Activated CD8-positive, alpha-beta memory T cell treated with anti-CD3 and anti-CD28 coated beads, Interleukin-2, amount 50 U/mL, for 4 hours (primary cell): ENCODE results near the gene SMTNL1.

Source experiments
- DNase-seq: peaks from one replicate; pipeline ENCODE4 v3.0.0-alpha.2; 2020

Gene SMTNL1

GRCh38 chr11:57596266-57596885, 59.0 kb downstream of the SMTNL1 start:
- DNase-seq, result no peak

- DNase-seq, result no peak
Measured at GRCh38 chr11:57597461-57597915, 60.1 kb downstream of the SMTNL1 start, which contains the start of gene SERPING1. Gene SERPING1, plus strand, starts transcription at chr11:57597685. Its CDS starts 586 bp downstream, at chr11:57598271.

GRCh38 chr11:57597916-57598830, 60.8 kb downstream of the SMTNL1 start:
- no peak for DNase-seq

GRCh38 chr11:57598831-57599155, 61.4 kb downstream of the SMTNL1 start:
- no peak for DNase-seq

GRCh38 chr11:57599381-57599780, 62.0 kb downstream of the SMTNL1 start:
- DNase-seq, result no peak
